ENCODE results near the gene GANAB.

GANAB gene

DNA sequence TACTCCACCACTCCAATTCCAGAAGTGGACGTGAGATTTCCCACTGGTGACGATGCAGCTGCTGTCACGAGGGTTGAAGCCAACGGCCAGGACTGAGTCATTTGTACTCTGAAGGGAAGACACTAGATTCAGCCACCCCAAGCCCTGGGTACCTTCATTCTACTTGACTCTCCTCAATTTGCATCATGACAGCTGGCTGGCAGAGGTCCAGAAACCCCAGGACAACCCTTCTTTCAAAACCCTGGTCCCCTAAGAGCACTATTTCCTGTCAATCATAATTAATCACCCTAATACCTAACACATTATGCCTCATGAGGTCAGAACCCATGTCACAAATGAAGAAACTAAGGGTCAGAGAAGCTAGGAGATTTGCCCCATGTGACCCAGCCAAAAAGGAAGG, 38.7 kb downstream of the GANAB start:
- no peak for DNase-seq (ENCODE audit: extremely low read depth, low read depth)

DNA sequence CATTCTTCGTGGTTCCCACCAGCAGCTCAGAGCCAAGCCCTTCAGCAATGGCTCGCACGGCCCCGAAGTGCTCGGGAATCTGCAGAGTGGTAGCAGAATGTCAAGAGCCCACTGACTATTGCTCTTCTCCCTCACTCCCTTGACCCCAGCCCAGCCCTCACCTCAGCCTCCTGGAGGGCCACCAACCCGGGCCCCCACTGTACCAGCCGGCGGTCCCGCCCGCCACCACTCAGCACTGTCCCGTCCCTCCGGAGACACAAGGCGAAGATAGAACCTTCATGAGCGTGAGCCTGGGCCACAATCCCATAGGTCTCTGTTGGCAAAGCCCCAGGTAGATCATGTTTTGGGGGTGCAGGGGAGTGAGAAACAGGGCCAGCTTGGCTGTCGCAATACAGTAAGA, 40.5 kb downstream of the GANAB start:
- TF ChIP-seq, protein P1, sequence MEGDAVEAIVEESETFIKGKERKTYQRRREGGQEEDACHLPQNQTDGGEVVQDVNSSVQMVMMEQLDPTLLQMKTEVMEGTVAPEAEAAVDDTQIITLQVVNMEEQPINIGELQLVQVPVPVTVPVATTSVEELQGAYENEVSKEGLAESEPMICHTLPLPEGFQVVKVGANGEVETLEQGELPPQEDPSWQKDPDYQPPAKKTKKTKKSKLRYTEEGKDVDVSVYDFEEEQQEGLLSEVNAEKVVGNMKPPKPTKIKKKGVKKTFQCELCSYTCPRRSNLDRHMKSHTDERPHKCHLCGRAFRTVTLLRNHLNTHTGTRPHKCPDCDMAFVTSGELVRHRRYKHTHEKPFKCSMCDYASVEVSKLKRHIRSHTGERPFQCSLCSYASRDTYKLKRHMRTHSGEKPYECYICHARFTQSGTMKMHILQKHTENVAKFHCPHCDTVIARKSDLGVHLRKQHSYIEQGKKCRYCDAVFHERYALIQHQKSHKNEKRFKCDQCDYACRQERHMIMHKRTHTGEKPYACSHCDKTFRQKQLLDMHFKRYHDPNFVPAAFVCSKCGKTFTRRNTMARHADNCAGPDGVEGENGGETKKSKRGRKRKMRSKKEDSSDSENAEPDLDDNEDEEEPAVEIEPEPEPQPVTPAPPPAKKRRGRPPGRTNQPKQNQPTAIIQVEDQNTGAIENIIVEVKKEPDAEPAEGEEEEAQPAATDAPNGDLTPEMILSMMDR (IDR thresholded peaks at IDR 0.05; ENCODE audit: low read depth, low read length) = no peak
- no peak for DNase-seq (ENCODE audit: extremely low read depth, low read depth)

More for the DNA sequence above, 38.7 kb downstream of the GANAB start:
- TF ChIP-seq, protein P1 (IDR thresholded peaks at IDR 0.05; ENCODE audit: low read depth, low read length) = no peak

GRCh38 chr11:62605467-62605866, 40.9 kb downstream of the GANAB start:
- TF ChIP-seq, protein P1 (IDR thresholded peaks at IDR 0.05; ENCODE audit: low read depth, low read length) = no peak
- no peak for DNase-seq (ENCODE audit: extremely low read depth, low read depth)

DNA sequence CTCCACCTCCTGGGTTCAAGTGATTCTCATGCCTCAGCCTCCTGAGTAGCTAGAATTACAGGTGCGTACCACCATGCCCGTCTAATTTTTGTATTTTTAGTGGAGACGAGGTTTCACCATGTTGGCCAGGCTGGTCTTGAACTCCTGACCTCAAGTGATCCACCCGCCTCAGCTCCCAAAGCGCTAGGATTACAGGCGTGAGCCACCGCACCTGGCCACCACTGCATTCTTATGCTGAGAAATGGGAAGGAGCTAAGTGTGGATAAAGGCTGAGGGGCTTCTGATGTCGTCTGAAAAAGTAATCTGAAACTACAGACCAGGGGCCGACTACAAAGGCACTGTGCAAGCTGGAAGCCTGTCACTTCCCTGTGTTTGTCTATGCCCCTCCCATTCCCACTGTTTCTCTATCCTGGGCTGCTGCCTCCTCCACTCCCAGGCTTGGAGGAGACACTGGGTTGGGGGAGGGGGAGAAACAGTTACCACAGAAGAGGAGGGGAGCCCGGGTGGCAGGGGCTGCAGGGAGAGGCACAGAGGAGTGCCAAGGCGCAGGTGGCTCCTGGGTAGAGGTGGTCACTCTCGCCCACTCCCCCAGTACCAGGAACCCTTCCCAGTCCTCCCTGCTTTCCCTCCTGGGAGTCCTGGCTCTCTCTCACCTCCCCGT, 41.8 kb downstream of the GANAB start:
- no peak for DNase-seq (ENCODE audit: extremely low read depth, low read depth)
- TF ChIP-seq, protein P1 (IDR thresholded peaks at IDR 0.05; ENCODE audit: low read depth, low read length) = no peak

DNA sequence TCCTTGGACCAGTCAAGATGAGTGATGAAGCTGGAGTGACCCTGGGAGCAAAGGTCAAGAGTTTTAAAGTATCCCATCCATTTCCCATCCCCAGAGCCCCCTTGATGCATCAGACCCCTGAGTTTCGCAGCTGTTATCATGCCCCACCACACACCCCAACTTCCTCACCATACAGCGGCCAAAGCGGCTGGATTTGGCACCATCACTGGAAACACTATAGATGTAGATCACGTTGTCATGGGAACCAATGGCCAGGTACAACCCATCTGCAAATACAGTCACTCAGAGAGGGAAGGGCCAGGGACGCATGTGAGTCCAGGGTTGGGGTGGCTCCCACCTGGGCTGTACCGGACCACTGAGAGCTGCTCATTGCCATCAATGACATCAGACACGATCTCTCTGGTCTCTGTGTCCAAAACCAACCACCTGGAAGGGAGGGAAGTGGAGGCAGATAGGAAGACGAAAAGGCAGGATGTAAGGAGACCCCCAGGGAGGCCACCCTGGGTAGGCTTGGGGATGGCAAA, 42.6 kb downstream of the GANAB start:
- DNase-seq (ENCODE audit: extremely low read depth, low read depth) = no peak
- TF ChIP-seq, protein P1 (IDR thresholded peaks at IDR 0.05; ENCODE audit: low read depth, low read length) = no peak

GRCh38 chr11:62603072-62603408, 43.4 kb downstream of the GANAB start:
- no peak for DNase-seq (ENCODE audit: extremely low read depth, low read depth)
- TF ChIP-seq, protein P1 (IDR thresholded peaks at IDR 0.05; ENCODE audit: low read depth, low read length) = no peak

GRCh38 chr11:62602141-62603071, 44.0 kb downstream of the GANAB start:
- TF ChIP-seq, protein P1 (IDR thresholded peaks at IDR 0.05; ENCODE audit: low read depth, low read length) = no peak; the same call in 1 of the 2 replicates
- DNase-seq (ENCODE audit: extremely low read depth, low read depth) = no peak
